HepG2 (cell line): ENCODE results near the gene DLG2. TPM values are rescaled to one million over a fixed set of nuclear protein-coding genes. Genes with fewer than 3 reads are reported as not detected.

ENCODE experiments used
- ATF2 ChIP-seq: sonication (generic); formaldehyde crosslinking; IDR thresholded peaks from 2 replicates; pipeline ENCODE4 v1.4.0; 2020; ENCODE audit warnings: missing genetic modification reagents
- CREB1 ChIP-seq, 2 experiments: fragments of 450-650 bp in 1 of 2; IDR thresholded peaks; 2 replicates each; pipeline ENCODE4 v1.6.1; 2016 to 2017; ENCODE audit warnings: control low read depth in 1 of 2, mild to moderate bottlenecking in 1 of 2, missing compliant biosample characterization in 1 of 2, missing genetic modification characterization in 1 of 2
- FLYWCH1 ChIP-seq: sonication (generic); formaldehyde crosslinking; IDR thresholded peaks from 2 replicates; pipeline ENCODE4 v1.8.1; 2023; ENCODE audit warnings: mild to moderate bottlenecking, missing genetic modification reagents
- FOXK2 ChIP-seq: fragments of 450-650 bp; IDR thresholded peaks from 2 replicates; pipeline ENCODE4 v1.6.1; 2016
- HOXA3 ChIP-seq: sonication (generic); formaldehyde crosslinking; IDR thresholded peaks from 2 replicates; pipeline ENCODE4 v1.5.0; 2020; ENCODE audit warnings: missing genetic modification reagents
- KDM5B ChIP-seq: sonication (generic); formaldehyde crosslinking; IDR thresholded peaks from 2 replicates; pipeline ENCODE4 v1.4.0; 2020; ENCODE audit warnings: missing genetic modification reagents, mild to moderate bottlenecking, borderline replicate concordance
- NR2C2 ChIP-seq: sonication (generic); formaldehyde crosslinking; IDR thresholded peaks from 2 replicates; pipeline ENCODE4 v1.4.0; 2020; ENCODE audit warnings: missing genetic modification reagents, mild to moderate bottlenecking, moderate library complexity, borderline replicate concordance
- PHF20 ChIP-seq: sonication (generic); formaldehyde crosslinking; IDR thresholded peaks from 2 replicates; pipeline ENCODE4 v1.5.0; 2020; ENCODE audit warnings: mild to moderate bottlenecking, missing genetic modification reagents
- RARA ChIP-seq: IDR thresholded peaks from 2 replicates; pipeline ENCODE4 v1.6.1; 2016; ENCODE audit warnings: missing genetic modification reagents, missing compliant biosample characterization
- REPIN1 ChIP-seq: sonication (generic); formaldehyde crosslinking; IDR thresholded peaks from 2 replicates; pipeline ENCODE4 v1.8.0; 2022; ENCODE audit warnings: missing genetic modification reagents, low read depth, mild to moderate bottlenecking, borderline replicate concordance
- SOX6 ChIP-seq, 2 experiments: fragments of 450-650 bp in 1 of 2; sonication (generic) in 1 of 2; formaldehyde crosslinking in 1 of 2; IDR thresholded peaks; 2 replicates each; pipeline versions ENCODE4 v1.4.0 to v1.6.1; 2017 to 2020; ENCODE audit warnings: antibody characterized with exemption in 1 of 2, mild to moderate bottlenecking in 1 of 2, missing genetic modification reagents in 1 of 2
- TAF15 ChIP-seq: fragments of 200-400 bp; formaldehyde crosslinking; IDR thresholded peaks from one replicate; pipeline ENCODE4 v1.6.1; 2018; ENCODE audit warnings: mild to moderate bottlenecking, low read depth, low read length; ENCODE audit not compliant: poor library complexity, severe bottlenecking
- TSC22D2 ChIP-seq: sonication (generic); formaldehyde crosslinking; IDR thresholded peaks from 2 replicates; pipeline ENCODE4 v1.5.1; 2020; ENCODE audit warnings: missing genetic modification reagents, mild to moderate bottlenecking, borderline replicate concordance
- ZFP36L2 ChIP-seq: sonication (generic); formaldehyde crosslinking; IDR thresholded peaks from 2 replicates; pipeline ENCODE4 v1.4.0; 2020; ENCODE audit warnings: missing genetic modification reagents
- ZNF501 ChIP-seq: sonication (generic); formaldehyde crosslinking; IDR thresholded peaks from 2 replicates; pipeline ENCODE4 v1.5.1; 2020; ENCODE audit warnings: mild to moderate bottlenecking, moderate library complexity, missing genetic modification reagents
- ZNF607 ChIP-seq: sonication (generic); formaldehyde crosslinking; IDR thresholded peaks from 2 replicates; pipeline ENCODE4 v1.5.1; 2020; ENCODE audit warnings: missing genetic modification reagents, mild to moderate bottlenecking, borderline replicate concordance
- ZNF614 ChIP-seq: IDR thresholded peaks from 2 replicates; pipeline ENCODE4 v1.6.1; 2018; ENCODE audit warnings: missing biosample characterization, missing genetic modification reagents, inconsistent platforms, borderline replicate concordance
- ZNF792 ChIP-seq: IDR thresholded peaks from 2 replicates; pipeline ENCODE4 v1.6.1; 2016
- polyA plus RNA-seq, 8 experiments: library from polyadenylated mRNA; depleted of rRNA in 3 of 8; stranded (reverse) in 7 of 8; unstranded in 1 of 8; fragments of >200 nt; fragmentation: Illumina TruSeq in 4 of 8; extraction: Trizol in 4 of 8; gene quantifications; 2 replicates each; pipeline versions ENCODE4 v1.2.1 to v1.2.3, GENCODE V29; 2011 to 2016; ENCODE audit warnings: low read depth in 4 of 8, missing spikeins in 1 of 8, mixed read lengths in 1 of 8; ENCODE audit not compliant: insufficient read depth in 1 of 8
- total RNA-seq, 5 experiments: library from RNA; depleted of rRNA; stranded (reverse); fragments of >200 nt; fragmentation: Illumina TruSeq; extraction: Trizol; gene quantifications; 2 replicates each; pipeline ENCODE4 v1.2.3, GENCODE V29; 2016; ENCODE audit warnings: low read depth in 1 of 5
- TF ChIP-seq, protein P1 (sequence below): sonication (generic); formaldehyde crosslinking; IDR thresholded peaks from 2 replicates; pipeline ENCODE4 v1.5.0; 2020; ENCODE audit warnings: mild to moderate bottlenecking, missing genetic modification reagents
- TF ChIP-seq, protein P2 (sequence below): sonication (generic); formaldehyde crosslinking; IDR thresholded peaks from 2 replicates; pipeline ENCODE4 v1.5.0; 2020; ENCODE audit warnings: mild to moderate bottlenecking, missing genetic modification reagents
- TF ChIP-seq, protein P3 (sequence below): sonication (generic); formaldehyde crosslinking; IDR thresholded peaks from 2 replicates; pipeline ENCODE4 v1.8.1; 2023; ENCODE audit warnings: mild to moderate bottlenecking, missing genetic modification reagents

DLG2 gene
- total and polyA plus RNA-seq, 2 of the 13 experiments (the other 11 are each of a cell fraction or from before 2014, with no cell fraction given) = 0.46 to 1.0 TPM

- TF ChIP-seq ZNF614 (CRISPR knock-in tag) (peak; percentile 78), FLYWCH1 (CRISPR knock-in tag) (peak; percentile 47; the same call in 1 of the 2 replicates), TAF15 (no peak), TSC22D2 (peak; percentile 81; the same call in 1 of the 2 replicates), PHF20 (CRISPR knock-in tag) (peak; percentile 96), RARA (CRISPR knock-in tag) (peak; percentile 30; the same call in 1 of the 2 replicates), REPIN1 (CRISPR knock-in tag) (peak; percentile 23; the same call in 1 of the 2 replicates), ZNF501 (CRISPR knock-in tag) (peak; percentile 87), FOXK2 (no peak), ZNF607 (CRISPR knock-in tag) (peak; percentile 52; the same call in 1 of the 2 replicates), CREB1 (IDR thresholded peaks at IDR 0.05) (peak; percentile 86), CREB1 (CRISPR knock-in tag; IDR thresholded peaks at IDR 0.05) (peak; percentile 96), NR2C2 (CRISPR knock-in tag) (peak; percentile 91), HOXA3 (peak; percentile 95), ZNF792 (peak; percentile 73; the same call in 1 of the 2 replicates), ATF2 (peak; percentile 71; the same call in 1 of the 2 replicates), ZFP36L2 (CRISPR knock-in tag) (no peak), KDM5B (peak; percentile 67; the same call in 1 of the 2 replicates), SOX6 (IDR thresholded peaks at IDR 0.05) (no peak), SOX6 (CRISPR knock-in tag; IDR thresholded peaks at IDR 0.05) (peak; percentile 64)
- TF ChIP-seq, protein P1, sequence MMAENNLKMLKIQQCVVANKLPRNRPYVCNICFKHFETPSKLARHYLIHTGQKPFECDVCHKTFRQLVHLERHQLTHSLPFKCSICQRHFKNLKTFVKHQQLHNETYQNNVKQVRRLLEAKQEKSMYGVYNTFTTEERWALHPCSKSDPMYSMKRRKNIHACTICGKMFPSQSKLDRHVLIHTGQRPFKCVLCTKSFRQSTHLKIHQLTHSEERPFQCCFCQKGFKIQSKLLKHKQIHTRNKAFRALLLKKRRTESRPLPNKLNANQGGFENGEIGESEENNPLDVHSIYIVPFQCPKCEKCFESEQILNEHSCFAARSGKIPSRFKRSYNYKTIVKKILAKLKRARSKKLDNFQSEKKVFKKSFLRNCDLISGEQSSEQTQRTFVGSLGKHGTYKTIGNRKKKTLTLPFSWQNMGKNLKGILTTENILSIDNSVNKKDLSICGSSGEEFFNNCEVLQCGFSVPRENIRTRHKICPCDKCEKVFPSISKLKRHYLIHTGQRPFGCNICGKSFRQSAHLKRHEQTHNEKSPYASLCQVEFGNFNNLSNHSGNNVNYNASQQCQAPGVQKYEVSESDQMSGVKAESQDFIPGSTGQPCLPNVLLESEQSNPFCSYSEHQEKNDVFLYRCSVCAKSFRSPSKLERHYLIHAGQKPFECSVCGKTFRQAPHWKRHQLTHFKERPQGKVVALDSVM (CRISPR knock-in tag) = peak; percentile 73
- TF ChIP-seq, protein P2, sequence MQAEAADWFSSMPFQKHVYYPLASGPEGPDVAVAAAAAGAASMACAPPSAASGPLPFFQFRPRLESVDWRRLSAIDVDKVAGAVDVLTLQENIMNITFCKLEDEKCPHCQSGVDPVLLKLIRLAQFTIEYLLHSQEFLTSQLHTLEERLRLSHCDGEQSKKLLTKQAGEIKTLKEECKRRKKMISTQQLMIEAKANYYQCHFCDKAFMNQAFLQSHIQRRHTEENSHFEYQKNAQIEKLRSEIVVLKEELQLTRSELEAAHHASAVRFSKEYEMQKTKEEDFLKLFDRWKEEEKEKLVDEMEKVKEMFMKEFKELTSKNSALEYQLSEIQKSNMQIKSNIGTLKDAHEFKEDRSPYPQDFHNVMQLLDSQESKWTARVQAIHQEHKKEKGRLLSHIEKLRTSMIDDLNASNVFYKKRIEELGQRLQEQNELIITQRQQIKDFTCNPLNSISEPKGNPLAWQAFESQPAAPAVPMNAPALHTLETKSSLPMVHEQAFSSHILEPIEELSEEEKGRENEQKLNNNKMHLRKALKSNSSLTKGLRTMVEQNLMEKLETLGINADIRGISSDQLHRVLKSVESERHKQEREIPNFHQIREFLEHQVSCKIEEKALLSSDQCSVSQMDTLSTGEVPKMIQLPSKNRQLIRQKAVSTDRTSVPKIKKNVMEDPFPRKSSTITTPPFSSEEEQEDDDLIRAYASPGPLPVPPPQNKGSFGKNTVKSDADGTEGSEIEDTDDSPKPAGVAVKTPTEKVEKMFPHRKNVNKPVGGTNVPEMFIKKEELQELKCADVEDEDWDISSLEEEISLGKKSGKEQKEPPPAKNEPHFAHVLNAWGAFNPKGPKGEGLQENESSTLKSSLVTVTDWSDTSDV (CRISPR knock-in tag) = no peak
- TF ChIP-seq, protein P3, sequence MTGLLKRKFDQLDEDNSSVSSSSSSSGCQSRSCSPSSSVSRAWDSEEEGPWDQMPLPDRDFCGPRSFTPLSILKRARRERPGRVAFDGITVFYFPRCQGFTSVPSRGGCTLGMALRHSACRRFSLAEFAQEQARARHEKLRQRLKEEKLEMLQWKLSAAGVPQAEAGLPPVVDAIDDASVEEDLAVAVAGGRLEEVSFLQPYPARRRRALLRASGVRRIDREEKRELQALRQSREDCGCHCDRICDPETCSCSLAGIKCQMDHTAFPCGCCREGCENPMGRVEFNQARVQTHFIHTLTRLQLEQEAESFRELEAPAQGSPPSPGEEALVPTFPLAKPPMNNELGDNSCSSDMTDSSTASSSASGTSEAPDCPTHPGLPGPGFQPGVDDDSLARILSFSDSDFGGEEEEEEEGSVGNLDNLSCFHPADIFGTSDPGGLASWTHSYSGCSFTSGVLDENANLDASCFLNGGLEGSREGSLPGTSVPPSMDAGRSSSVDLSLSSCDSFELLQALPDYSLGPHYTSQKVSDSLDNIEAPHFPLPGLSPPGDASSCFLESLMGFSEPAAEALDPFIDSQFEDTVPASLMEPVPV = peak; percentile 67; the same call in 1 of the 2 replicates
Observed at GRCh38 chr11:85647604-85648299, 20.6 kb upstream of the DLG2 start, which contains the start of gene TMEM126A (continued).
